ENCODE measurements around the gene SLC25A5.
"Not testable (repeated sequence)": the region's sequence is repeated elsewhere in the genome, so short reads cannot be mapped to it uniquely, and the experiment has no call there.

SLC25A5 gene

GRCh38 chrX:119501511-119502148 is 33.4 kb downstream of the SLC25A5 start:
- Histone ChIP-seq H3K14ac (ENCODE audit: low read length) (no peak overlapping the region), H3K27me3 (ENCODE audit: insufficient read depth, low read length) (no peaks in the 10 kb centered on the region), H3K27ac (ENCODE audit: low read depth, low read length) (no peak overlapping the region), H3K9ac (ENCODE audit: low read length) (no peak overlapping the region), H3K79me2 (ENCODE audit: control insufficient read depth, insufficient read depth, low read length, poor library complexity) (no peaks in the 10 kb centered on the region), H3K36me3 (ENCODE audit: control insufficient read depth in 1 of 2, insufficient read depth in 2 of 2, low read length in 2 of 2) (no peaks in the 10 kb centered on the region), H3K4me3 (ENCODE audit: low read depth, low read length) (no peak overlapping the region), H4K12ac (ENCODE audit: low read depth, low read length) (no peak overlapping the region), H2BK12ac (ENCODE audit: low read length) (peak overlapping the region; percentile 11), H2BK120ac (ENCODE audit: insufficient read depth, low read length, poor library complexity) (no peak overlapping the region), H4K8ac (ENCODE audit: low read depth, low read length) (no peak overlapping the region), H2BK5ac (ENCODE audit: low read depth, low read length, poor library complexity) (no peak overlapping the region), H3K9me3 (ENCODE audit: insufficient read depth, low read depth, low read length) (no peaks in the 10 kb centered on the region), H2AK5ac (ENCODE audit: low read length) (no peak overlapping the region), H2AFZ (ENCODE audit: insufficient read depth, low read length, poor library complexity) (no peak overlapping the region), H3K79me1 (ENCODE audit: low read length) (no peaks in the 10 kb centered on the region), H3K18ac (ENCODE audit: low read length) (no peak overlapping the region), H3K4me2 (ENCODE audit: low read length) (no peak overlapping the region), H4K91ac (ENCODE audit: low read depth, low read length) (no peak overlapping the region), H3K4me1 (ENCODE audit: control insufficient read depth in 1 of 2, insufficient read depth in 2 of 2, low read length in 2 of 2) (peaks cover 5 to 16% of the 10 kb centered on the region in 2 experiments), H3K4ac (ENCODE audit: low read depth, low read length) (no peak overlapping the region), H3K23ac (ENCODE audit: low read length) (no peak overlapping the region)
- WGBS (ENCODE audit: extremely low coverage, insufficient coverage, insufficient read length) = no CpG with 5 or more reads among the region's 7 CpGs
- DNase-seq = peak in 1 of 2 donors; percentile 29

GRCh38 chrX:119502727-119503483 is 34.7 kb downstream of the SLC25A5 start:
- Histone ChIP-seq H4K12ac (ENCODE audit: low read depth, low read length) (no peak overlapping the region), H2AK5ac (ENCODE audit: low read length) (no peak overlapping the region), H3K9ac (ENCODE audit: low read length) (no peak overlapping the region), H3K79me2 (ENCODE audit: control insufficient read depth, insufficient read depth, low read length, poor library complexity) (no peaks in the 10 kb centered on the region), H3K23ac (ENCODE audit: low read length) (no peak overlapping the region), H3K9me3 (ENCODE audit: insufficient read depth, low read depth, low read length) (no peaks in the 10 kb centered on the region), H3K79me1 (ENCODE audit: low read length) (no peaks in the 10 kb centered on the region), H2BK12ac (ENCODE audit: low read length) (no peak overlapping the region), H2BK120ac (ENCODE audit: insufficient read depth, low read length, poor library complexity) (no peak overlapping the region), H3K14ac (ENCODE audit: low read length) (no peak overlapping the region), H3K18ac (ENCODE audit: low read length) (no peak overlapping the region), H3K4me2 (ENCODE audit: low read length) (no peak overlapping the region), H3K4me3 (ENCODE audit: low read depth, low read length) (no peak overlapping the region), H3K4ac (ENCODE audit: low read depth, low read length) (no peak overlapping the region), H2AFZ (ENCODE audit: insufficient read depth, low read length, poor library complexity) (no peak overlapping the region), H3K27ac (ENCODE audit: low read depth, low read length) (peak overlapping the region; percentile 39), H3K4me1 (ENCODE audit: control insufficient read depth in 1 of 2, insufficient read depth in 2 of 2, low read length in 2 of 2) (peaks cover 5 to 16% of the 10 kb centered on the region in 2 experiments), H3K27me3 (ENCODE audit: insufficient read depth, low read length) (no peaks in the 10 kb centered on the region), H2BK5ac (ENCODE audit: low read depth, low read length, poor library complexity) (no peak overlapping the region), H3K36me3 (ENCODE audit: control insufficient read depth in 1 of 2, insufficient read depth in 2 of 2, low read length in 2 of 2) (no peaks in the 10 kb centered on the region), H4K8ac (ENCODE audit: low read depth, low read length) (no peak overlapping the region), H4K91ac (ENCODE audit: low read depth, low read length) (no peak overlapping the region)
- WGBS (ENCODE audit: extremely low coverage, insufficient coverage, insufficient read length) = no CpG with 5 or more reads among the region's 11 CpGs
- DNase-seq = no peak

- Histone ChIP-seq H3K79me2 (ENCODE audit: control insufficient read depth, insufficient read depth, low read length, poor library complexity) (no peaks in the 10 kb centered on the region), H3K79me1 (ENCODE audit: low read length) (no peaks in the 10 kb centered on the region), H4K8ac (ENCODE audit: low read depth, low read length) (no peak overlapping the region), H3K27me3 (ENCODE audit: insufficient read depth, low read length) (no peaks in the 10 kb centered on the region), H3K27ac (ENCODE audit: low read depth, low read length) (peak overlapping the region; percentile 39), H3K14ac (ENCODE audit: low read length) (no peak overlapping the region), H3K9ac (ENCODE audit: low read length) (no peak overlapping the region), H3K36me3 (ENCODE audit: control insufficient read depth in 1 of 2, insufficient read depth in 2 of 2, low read length in 2 of 2) (no peaks in the 10 kb centered on the region), H4K91ac (ENCODE audit: low read depth, low read length) (no peak overlapping the region), H3K4ac (ENCODE audit: low read depth, low read length) (no peak overlapping the region), H4K12ac (ENCODE audit: low read depth, low read length) (no peak overlapping the region), H3K4me3 (ENCODE audit: low read depth, low read length) (no peak overlapping the region), H3K4me2 (ENCODE audit: low read length) (no peak overlapping the region), H2BK12ac (ENCODE audit: low read length) (peak overlapping the region; percentile 80), H2AFZ (ENCODE audit: insufficient read depth, low read length, poor library complexity) (no peak overlapping the region), H3K18ac (ENCODE audit: low read length) (no peak overlapping the region), H2BK120ac (ENCODE audit: insufficient read depth, low read length, poor library complexity) (no peak overlapping the region), H3K9me3 (ENCODE audit: insufficient read depth, low read depth, low read length) (no peaks in the 10 kb centered on the region), H3K23ac (ENCODE audit: low read length) (no peak overlapping the region), H3K4me1 (ENCODE audit: control insufficient read depth in 1 of 2, insufficient read depth in 2 of 2, low read length in 2 of 2) (peaks cover 5 to 16% of the 10 kb centered on the region in 2 experiments), H2BK5ac (ENCODE audit: low read depth, low read length, poor library complexity) (no peak overlapping the region), H2AK5ac (ENCODE audit: low read length) (no peak overlapping the region)
- WGBS (ENCODE audit: extremely low coverage, insufficient coverage, insufficient read length) = no CpG with 5 or more reads among the region's 2 CpGs
- DNase-seq = peak; percentile 20 to 42
Measured at GRCh38 chrX:119503484-119503861, 35.2 kb downstream of the SLC25A5 start.

GRCh38 chrX:119505145-119505544 is 36.9 kb downstream of the SLC25A5 start:
- not testable (repeated sequence) for H3K4me3 ChIP-seq (ENCODE audit: low read depth, low read length); H4K8ac ChIP-seq (ENCODE audit: low read depth, low read length); H2BK120ac ChIP-seq (ENCODE audit: insufficient read depth, low read length, poor library complexity); H3K36me3 ChIP-seq (ENCODE audit: control insufficient read depth in 1 of 2, insufficient read depth in 2 of 2, low read length in 2 of 2); H3K23ac ChIP-seq (ENCODE audit: low read length); H4K12ac ChIP-seq (ENCODE audit: low read depth, low read length); H3K27me3 ChIP-seq (ENCODE audit: insufficient read depth, low read length); H3K9ac ChIP-seq (ENCODE audit: low read length); H2AK5ac ChIP-seq (ENCODE audit: low read length); H3K4ac ChIP-seq (ENCODE audit: low read depth, low read length); H3K18ac ChIP-seq (ENCODE audit: low read length); H3K79me2 ChIP-seq (ENCODE audit: control insufficient read depth, insufficient read depth, low read length, poor library complexity); H2AFZ ChIP-seq (ENCODE audit: insufficient read depth, low read length, poor library complexity); H3K14ac ChIP-seq (ENCODE audit: low read length); H3K4me2 ChIP-seq (ENCODE audit: low read length); H2BK12ac ChIP-seq (ENCODE audit: low read length); H3K9me3 ChIP-seq (ENCODE audit: insufficient read depth, low read depth, low read length); DNase-seq; H3K79me1 ChIP-seq (ENCODE audit: low read length); H4K91ac ChIP-seq (ENCODE audit: low read depth, low read length); H3K27ac ChIP-seq (ENCODE audit: low read depth, low read length); H2BK5ac ChIP-seq (ENCODE audit: low read depth, low read length, poor library complexity)
- WGBS (ENCODE audit: extremely low coverage, insufficient coverage, insufficient read length) = no CpG with 5 or more reads among the region's 10 CpGs
- H3K4me1 ChIP-seq (ENCODE audit: control insufficient read depth in 1 of 2, insufficient read depth in 2 of 2, low read length in 2 of 2) = peaks cover 5 to 16% of the 10 kb centered on the region in 2 experiments
